Left colon (tissue), 2 donors: Measurements from ENCODE around the gene KCTD7. TPM values are rescaled to one million over a fixed set of nuclear protein-coding genes. Genes with fewer than 3 reads are reported as not detected.
A peak's percentile ranks its signal among the peaks of the same experiment; 100 is the strongest.
"Not testable (repeated sequence)": the region's sequence is repeated elsewhere in the genome, so short reads cannot be mapped to it uniquely, and the experiment has no call there.

Experiments used
- ATAC-seq: fragments of 200-7000 bp; cut with Tn5 transposase; one replicate; pipeline ENCODE4 v1.9.1; 2020; ENCODE audit warnings: mild to moderate bottlenecking, moderate library complexity
- DNase-seq, 2 donors: peaks; one replicate each; pipeline ENCODE4 v3.0.0-alpha.2; 2020
- intact Hi-C, 2 donors: fragments of 100-400 bp; cut with DNase I in 1 of 2; cut with micrococcal nuclease in 1 of 2; formaldehyde crosslinking; loops; one replicate each; pipeline versions ENCODE4 v1.11.2 to v1.14.0; 2022; cut with DNase I, micrococcal nuclease
- long read RNA-seq: library from polyadenylated mRNA; unstranded; transcript quantifications from one replicate; pipeline ENCODE4 v2.0.0, GENCODE V29; 2021
- total RNA-seq, 2 donors: library from RNA; stranded (reverse); fragmentation: NEBNext Ultra II Directional; extraction: Animal tissue kit (Norgen Biotek cat#: 25700); gene quantifications; one replicate each; pipeline ENCODE4 v1.2.1, GENCODE V29; 2021
- donor health status: DM: no; HTN: no; CAD: no.
- donor health status: DM: yes; HTN: yes; CAD: no.

The KCTD7 gene
- total RNA-seq, result 1 to 10 TPM; 5.6 to 8.6 TPM
- long read RNA-seq, full-length matches to known transcripts, result 3 of 3 reads
- long read RNA-seq, partial matches to known transcripts, result 0 of 3 reads
- long read RNA-seq, other reads (novel, unspliced or antisense), result 0 of 3 reads

DNA sequence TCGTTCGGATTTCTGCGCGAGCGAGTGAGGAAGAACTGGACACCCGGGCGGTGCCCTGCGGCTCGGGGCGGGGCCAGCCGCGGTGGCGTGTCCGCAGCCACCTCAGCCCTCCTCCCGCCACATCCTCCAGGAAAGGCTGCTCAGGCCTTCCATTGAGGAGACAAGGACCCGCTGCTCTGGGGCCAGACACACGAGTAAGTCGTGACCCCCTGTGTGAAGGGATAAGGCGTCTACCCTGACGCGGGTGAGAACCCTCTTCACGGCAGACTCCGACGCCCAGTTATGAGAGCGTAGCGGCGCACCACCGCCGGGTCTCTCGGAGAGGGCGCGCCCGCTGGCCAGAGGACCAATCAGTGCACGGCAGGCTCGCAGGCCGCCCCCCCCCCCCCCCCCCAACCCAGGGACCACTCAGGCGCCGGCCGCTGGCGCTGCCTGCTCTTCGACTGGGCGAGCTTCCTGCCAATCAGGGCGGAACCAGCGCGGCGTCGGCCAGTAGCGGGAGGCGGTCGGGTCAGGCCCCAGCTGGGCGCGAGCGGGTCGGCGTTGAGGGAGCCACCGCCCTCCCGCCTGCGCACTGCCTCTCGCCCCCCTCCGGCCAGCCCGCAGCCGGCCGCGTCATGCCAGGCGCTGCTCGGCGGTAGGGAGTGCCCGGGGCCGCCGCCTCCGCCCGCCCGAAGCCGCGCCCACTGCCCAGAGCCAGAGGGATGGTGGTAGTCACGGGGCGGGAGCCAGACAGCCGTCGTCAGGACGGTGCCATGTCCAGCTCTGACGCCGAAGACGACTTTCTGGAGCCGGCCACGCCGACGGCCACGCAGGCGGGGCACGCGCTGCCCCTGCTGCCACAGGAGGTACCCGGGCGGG lies at the start of gene KCTD7:
Gene KCTD7, plus strand, starts transcription at position 521 of the 861 bp plus-strand sequence. Its CDS starts 184 bp downstream, at position 705.
- peak; percentile 89 for ATAC-seq
- peak; percentile 97 to 99 for DNase-seq
- intact Hi-C loops, result no loop called here

DNA sequence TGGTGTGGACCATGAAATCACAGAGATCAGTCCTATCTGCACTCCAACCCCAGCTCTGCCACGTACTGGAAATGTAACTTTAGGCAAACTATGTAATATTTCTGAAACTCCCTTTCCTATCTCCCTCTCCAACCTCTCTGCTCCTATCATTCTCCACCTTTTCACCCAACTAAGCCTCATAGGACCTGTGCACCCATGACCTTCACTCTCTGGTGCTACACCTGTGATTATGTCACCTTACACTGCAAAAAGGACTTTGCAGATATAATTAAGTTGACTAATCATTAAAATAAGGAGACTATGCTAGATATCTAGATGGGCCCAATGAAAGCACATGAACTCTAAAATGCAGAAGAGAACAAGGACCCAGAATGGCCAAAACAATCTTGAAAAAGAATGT lies 48.3 kb upstream of the KCTD7 start:
- not testable (repeated sequence) for ATAC-seq, DNase-seq
- intact Hi-C loops, result loop anchor here in 1 of 2 donors (10.0 kb wide), 1 partner anchor 64 kb away; no protein-coding TSS in a partner anchor

DNA sequence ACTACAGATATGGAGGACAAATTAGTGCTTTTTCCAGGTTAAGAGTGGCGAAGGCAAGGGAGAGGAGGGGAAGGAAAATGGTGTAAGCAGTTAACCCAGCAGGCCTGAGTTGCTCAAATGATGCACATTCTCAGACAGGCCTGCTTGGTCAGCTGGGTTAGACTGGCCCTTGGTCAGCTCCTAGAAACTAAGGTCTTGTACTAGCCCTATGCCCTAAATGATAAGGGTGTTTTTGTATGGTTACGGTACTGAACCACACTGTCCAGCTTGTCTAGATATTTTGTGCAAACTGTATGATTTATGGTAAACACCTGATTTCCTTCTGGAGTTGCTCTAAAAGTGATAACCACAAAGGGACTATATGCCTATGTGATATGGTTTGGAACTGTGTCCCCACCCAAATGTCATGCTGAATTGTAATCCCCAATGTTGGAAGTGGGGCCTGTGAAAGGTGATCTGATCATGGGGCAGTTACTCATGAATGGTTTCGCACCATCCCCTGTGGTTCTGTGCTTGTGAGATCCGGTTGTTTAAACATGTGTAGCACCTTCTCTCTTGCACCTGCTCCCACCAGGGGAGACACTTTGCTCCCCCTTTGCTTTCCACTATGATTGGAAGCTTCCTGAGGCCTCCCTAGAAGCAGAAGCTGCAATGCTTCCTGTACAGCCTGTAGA lies 45.7 kb upstream of the KCTD7 start:
- intact Hi-C loops, result loop anchor here in 1 of 2 donors (10.0 kb wide), 1 partner anchor 62 kb away; no protein-coding TSS in a partner anchor
- ATAC-seq, DNase-seq: not testable (repeated sequence)

DNA sequence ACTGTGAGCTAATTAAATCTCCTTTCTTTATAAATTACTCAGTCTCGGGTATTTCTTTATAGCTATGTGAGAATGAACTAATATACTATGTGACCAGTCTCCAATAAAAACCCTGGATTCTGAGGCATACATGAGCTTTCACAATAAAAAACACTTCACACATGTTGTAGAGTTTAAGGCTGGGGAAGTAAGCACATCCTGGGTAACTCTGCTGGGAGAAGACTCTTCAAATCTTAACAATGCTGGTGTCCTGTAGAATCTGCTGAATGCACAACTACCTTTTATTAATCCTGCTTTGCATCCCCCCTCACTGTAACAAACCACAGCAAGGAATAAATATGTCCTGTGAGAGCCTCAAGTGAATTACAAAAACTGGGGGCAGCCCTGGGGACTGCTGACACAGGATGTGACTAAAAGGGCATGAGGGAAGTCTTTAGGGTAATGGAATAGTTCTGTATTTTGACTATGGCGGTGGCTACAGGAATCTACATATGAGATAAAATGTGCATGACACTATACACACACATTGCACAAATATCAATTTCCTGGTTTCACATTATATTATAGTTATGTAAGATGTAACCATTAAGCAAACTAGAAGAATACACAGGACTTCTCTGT lies 45.1 kb upstream of the KCTD7 start:
- intact Hi-C loops, result loop anchor here in 1 of 2 donors (10.0 kb wide), 1 partner anchor 61 kb away; no protein-coding TSS in a partner anchor
- ATAC-seq, result no peak
- DNase-seq, result no peak

DNA sequence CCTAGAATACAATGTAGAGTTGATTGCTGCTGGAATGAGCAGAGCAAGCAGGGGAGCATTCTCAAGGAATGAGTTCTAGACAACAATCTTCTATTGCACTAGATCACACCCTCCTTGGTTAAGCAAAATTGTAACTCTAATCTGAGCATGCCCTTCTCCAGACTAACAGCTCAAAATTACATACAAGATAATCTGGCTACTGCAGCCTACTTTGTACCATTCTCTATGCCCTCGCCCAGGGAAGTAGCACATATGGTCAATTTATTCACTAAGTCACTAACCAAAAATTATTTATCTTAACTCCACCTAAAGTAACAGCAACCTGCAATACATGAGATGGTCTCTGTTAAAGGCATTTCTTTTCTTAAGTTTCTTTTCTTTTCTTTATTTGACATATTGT lies 42.5 kb upstream of the KCTD7 start:
- intact Hi-C loops, result loop anchor here in 1 of 2 donors (10.0 kb wide), 1 partner anchor 59 kb away; no protein-coding TSS in a partner anchor
- no peak for ATAC-seq
- no peak for DNase-seq

DNA sequence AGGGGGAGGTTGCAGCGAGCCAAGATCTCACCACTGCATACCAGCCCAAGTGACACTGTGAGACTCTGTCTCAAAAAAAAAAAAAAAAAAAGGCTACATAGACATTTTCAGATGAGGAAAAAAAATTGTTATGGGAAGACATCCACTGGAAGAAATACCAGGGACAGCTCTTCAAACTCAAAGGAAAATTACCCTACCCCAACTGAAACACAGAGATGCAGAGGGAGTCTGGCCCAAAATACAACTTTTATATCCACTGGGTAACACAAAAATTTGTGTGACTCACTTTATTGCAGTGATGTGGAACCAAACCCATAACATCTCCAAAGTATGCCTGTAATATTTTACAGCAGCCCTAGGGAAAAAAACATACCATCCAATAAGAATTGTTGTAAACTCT lies 40.5 kb upstream of the KCTD7 start:
- DNase-seq, ATAC-seq: not testable (repeated sequence)
- intact Hi-C loops, result loop anchor here in 1 of 2 donors (10.0 kb wide), 1 partner anchor 57 kb away; no protein-coding TSS in a partner anchor

DNA sequence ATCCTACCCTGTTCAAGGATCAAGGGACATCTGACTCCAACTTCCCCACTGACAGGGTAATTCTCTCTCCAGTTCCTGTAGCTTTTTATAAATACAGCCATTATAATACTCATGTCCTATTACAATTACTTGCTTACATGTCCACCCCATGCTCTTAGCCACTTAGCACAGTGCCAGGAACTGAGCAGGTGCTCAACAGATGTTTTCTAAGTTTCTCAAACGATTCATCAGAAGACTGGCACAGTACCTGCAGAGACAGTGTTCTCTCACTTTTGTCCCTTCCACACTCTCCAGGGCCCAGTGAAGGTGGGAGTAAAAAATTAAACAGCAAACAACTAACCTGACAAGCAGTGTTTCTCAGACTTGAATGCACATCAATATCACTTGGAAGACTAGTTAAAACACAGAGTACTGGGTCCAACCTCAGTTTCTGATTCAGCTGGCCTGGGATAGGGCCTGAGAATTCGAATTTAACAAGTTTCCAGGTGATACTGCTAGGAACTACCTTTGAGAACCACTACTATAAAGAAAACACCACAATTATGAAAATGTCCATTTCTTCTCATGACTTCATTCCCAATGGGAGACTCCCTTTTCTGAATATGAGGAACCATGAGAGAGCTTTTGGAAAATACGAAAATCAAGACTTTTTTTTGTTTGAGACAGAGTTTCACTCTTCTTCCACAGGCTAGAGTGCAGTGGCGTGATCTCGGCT lies 39.7 kb upstream of the KCTD7 start:
- intact Hi-C loops, result loop anchor here in 1 of 2 donors (10.0 kb wide), 1 partner anchor 56 kb away; no protein-coding TSS in a partner anchor
- not testable (repeated sequence) for DNase-seq

DNA sequence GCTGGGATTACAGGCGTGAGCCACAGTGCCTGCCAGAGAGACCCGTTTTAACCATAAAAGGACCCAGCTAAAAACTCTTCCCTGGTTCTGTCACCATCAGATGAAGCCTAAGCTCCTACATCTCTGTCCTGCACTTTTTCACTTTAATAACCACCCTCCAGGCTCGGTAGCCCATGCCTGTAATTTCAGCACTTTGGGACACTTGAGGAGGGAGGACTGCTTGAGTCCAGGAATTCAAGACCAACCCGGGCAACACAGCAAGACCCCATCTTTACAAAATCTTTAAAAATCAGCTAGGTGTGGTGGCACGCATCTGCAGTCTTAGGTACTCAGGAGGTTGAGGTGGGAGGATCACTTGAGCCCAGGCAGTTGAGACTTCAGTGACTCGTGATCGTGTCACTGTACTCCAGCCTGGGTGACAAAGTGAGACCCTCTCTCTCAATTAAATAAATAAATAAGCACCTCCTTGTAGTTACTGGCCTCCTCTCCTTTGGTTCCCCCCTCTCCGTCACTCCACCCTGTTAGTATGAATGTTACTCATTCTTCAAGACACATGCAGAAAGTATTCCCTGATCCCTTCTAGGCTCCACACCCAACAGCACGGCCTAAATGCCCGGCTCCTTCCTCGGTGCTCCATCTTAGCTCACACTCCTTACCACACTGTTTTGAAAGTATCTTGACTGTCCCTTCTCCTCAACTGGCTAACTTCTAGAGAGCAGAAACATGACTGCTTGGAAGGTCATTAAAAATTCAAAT lies 38.2 kb upstream of the KCTD7 start:
- intact Hi-C loops, ATAC-seq: not testable (repeated sequence)

More for the DNA sequence above, 39.7 kb upstream of the KCTD7 start:
- not testable (repeated sequence) for ATAC-seq

DNA sequence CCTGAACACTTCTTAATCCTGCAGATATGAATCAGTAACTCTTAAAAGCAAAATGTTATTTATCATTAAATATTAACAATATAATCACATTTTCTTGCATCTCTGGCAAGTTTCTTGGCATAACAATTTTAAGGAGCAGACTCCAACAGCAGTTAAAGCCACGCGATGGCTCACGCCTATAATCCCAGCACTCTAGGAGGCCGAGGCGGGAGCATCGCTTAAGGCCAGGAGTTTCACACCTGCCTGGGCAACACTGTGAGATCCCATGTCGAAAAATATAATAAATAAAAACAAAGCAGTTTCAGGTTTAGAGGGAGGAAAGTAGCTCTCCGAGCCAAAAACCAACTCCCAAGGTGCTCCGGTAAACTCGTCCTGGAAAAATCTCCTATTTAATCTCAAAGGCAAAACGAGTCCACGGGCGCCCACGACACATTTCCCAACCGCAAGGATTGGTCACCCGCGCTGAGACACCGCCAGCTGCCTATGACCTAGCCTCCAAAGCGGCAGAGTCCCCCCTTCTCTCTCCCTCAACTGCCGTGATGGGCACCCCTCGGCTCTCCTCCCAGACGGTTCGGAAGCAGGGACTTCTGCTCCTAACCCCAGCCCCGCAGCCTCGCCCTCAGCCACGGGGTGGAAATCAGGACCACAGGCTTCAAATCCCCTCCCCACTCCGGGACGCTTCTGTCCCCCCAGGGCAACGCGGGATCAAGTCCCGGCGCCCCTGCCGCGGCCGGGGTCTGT lies 37.5 kb upstream of the KCTD7 start:
- peak; percentile 28 to 29 for DNase-seq
- ATAC-seq, result peak; percentile 27
- intact Hi-C loops, result not testable (repeated sequence)

More for the DNA sequence above, 38.2 kb upstream of the KCTD7 start:
- DNase-seq, result not testable (repeated sequence)

DNA sequence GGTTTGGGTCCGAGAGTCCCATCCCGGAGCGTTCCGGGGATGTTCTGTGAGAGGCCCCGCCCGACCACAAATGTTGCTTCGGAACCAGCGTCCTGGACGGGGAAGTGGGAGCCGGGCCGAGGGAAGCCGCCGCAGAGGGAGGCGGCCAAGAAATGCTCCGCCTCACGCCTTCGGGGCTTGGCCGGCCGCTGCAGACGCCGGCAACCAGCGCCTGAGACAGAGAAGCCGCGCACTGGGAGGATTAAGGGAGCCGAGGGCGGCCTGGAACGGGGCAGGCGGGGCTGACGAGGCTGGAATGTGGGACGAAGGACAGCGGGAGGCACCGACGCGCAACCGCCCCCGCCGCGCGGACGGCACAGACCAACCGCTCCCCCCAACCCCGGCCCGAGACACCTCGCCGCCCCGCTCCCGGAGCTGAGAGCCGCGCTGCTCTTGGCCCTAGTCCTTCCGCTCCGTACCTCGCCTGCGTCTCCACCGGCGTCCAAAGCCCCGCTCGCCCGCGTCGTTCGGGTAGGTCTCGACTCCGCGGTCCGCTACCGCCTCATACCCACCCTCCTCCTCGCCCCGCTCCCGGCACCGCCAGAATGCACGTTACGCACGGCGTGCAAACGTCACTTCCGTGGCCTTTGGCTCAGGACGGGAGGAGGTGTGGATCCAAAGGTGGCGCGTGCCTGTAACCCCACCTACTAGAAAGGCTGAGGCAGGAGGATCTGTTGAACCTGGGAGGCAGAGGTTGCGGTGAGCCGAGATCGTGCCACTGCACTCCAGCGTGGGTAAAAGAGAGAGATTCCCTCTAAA lies 36.7 kb upstream of the KCTD7 start:
- DNase-seq (peak; percentile 94 to 95), ATAC-seq (peak; percentile 96)
- intact Hi-C loops, result no loop called here

DNA sequence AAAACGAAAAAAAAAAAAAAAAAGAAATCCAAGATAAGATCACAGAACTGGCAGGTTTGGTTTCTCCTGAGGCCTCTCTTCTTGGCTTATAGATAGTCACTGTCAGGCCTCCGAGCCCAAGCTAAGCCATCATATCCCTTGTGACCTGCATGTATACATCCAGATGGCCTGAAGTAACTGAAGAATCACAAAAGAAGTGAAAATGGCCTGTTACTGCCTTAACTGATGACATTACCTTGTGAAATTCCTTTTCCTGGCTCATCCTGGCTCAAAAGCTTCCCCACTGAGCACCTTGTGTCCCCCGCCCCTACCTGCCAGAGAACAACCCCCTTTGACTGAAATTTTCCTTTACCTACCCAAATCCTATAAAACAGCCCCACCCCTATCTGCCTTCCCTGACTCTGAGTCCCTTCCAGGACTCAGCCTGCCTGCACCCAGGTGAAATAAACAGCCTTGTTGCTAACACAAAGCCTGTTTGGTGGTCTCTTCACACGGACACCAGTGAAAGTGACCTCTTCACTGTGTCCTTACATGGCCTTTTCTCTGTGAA lies 36.0 kb upstream of the KCTD7 start:
- DNase-seq, ATAC-seq, intact Hi-C loops: not testable (repeated sequence)

DNA sequence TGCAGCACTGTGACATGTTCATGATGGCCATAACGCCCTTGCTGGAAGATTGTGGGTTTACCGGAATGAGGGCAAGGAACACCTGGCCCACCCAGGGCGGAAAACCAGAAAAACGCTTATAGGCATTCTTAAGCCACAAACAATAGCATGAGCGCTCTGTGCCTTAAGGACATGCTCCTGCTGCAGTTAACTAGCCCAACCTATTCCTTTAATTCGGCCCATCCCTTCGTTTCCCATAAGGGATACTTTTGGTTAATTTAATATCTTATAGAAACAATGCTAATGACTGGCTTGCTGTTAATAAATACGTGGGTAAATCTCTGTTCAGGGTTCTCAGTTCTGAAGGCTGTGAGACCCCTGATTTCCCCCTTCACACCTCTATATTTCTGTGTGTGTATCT lies 34.6 kb upstream of the KCTD7 start:
- intact Hi-C loops, DNase-seq, ATAC-seq: not testable (repeated sequence)

DNA sequence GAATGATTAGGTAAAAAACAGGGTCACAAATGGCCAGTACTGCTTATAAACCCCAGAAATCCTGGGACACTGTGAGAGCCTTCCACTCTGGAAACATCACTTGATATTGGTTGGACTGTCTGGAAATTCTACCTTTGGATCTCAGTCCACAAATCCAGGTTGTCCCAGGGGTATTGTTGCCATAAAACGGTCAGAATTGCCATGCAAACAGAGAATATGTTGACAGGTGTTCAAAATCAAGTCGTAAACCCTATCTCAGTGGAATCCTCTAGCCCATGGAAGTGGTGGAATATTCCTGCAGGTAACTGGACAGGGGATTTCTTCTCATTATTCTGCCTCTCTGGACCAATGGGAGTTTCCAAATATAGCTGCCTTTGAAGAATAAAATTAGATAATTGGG lies 31.2 kb upstream of the KCTD7 start:
- DNase-seq (no peak), ATAC-seq (peak; percentile 87)
- intact Hi-C loops, result no loop called here

DNA sequence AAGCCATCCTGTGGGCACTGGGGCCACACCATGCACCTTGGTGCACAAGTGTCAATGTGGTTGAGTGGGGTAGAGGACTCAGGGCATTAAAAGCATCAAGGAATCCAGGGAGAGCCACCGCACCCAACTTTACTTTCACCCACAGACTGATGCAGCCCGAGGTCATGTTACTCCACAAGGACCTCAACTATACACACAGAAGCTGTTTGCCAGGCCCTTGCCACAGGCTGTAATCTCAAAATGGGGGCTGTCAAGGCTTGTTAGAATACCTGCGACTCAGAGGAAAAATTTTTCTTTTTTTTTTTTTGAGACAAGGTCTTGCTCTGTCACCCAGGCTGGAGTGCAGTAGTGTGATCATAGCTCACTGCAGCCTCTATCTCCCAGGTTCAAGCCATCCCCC lies 26.5 kb upstream of the KCTD7 start:
- no peak for ATAC-seq
- intact Hi-C loops, result no loop called here
- no peak for DNase-seq

DNA sequence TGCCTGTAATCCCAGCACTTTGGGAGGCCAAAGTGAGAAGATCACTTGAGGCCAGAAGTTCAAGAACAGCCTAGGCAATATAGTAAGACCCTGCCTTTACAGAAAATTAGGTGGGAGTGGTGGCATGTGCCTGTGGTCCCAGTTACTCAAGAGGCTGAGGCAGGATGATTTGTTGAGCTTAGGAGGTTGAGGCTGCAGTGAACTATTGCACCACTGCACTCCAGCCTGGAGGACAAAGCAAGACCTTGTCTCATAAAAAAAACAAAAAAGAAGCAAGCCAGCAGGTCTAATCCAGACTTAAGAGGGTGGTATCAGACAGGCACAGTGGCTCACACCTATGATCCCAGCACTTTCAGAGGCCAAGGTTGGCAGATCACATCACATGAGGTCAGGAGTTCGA lies 24.5 kb upstream of the KCTD7 start:
- intact Hi-C loops, result no loop called here
- no peak for DNase-seq
- ATAC-seq, result no peak
